HG03520 (cell line): ENCODE results near the gene ITPK1.

Experiments
- ATAC-seq: cut with Tn5 transposase; IDR thresholded peaks from one replicate; pipeline ENCODE4 v1.9.1; 2021; ENCODE audit warnings: mild to moderate bottlenecking, moderate library complexity; ENCODE audit not compliant: unreplicated experiment

The ITPK1 gene

GRCh38 chr14:92974541-92975345 lies 141.0 kb downstream of the ITPK1 start:
- ATAC-seq, result no peak

GRCh38 chr14:92973798-92974372 lies 141.8 kb downstream of the ITPK1 start:
- ATAC-seq, result no peak

GRCh38 chr14:92973261-92973797 lies 142.4 kb downstream of the ITPK1 start:
- ATAC-seq, result no peak

- ATAC-seq, result no peak
Measured at GRCh38 chr14:92971601-92972180, 144.0 kb downstream of the ITPK1 start.

GRCh38 chr14:92970271-92970670 lies 145.5 kb downstream of the ITPK1 start:
- ATAC-seq, result no peak

GRCh38 chr14:92969871-92970270 lies 145.9 kb downstream of the ITPK1 start:
- ATAC-seq, result no peak

- ATAC-seq, result no peak
Measured at GRCh38 chr14:92969430-92969829, 146.3 kb downstream of the ITPK1 start.

GRCh38 chr14:92968291-92969020 lies 147.3 kb downstream of the ITPK1 start:
- ATAC-seq, result no peak

- no peak for ATAC-seq
Measured at GRCh38 chr14:92967346-92967926, 148.3 kb downstream of the ITPK1 start.

GRCh38 chr14:92965281-92965680 lies 150.4 kb downstream of the ITPK1 start:
- no peak for ATAC-seq

GRCh38 chr14:92964124-92965109 lies 151.3 kb downstream of the ITPK1 start:
- no peak for ATAC-seq

GRCh38 chr14:92963301-92964123 lies 152.2 kb downstream of the ITPK1 start:
- ATAC-seq, result no peak

- no peak for ATAC-seq
Measured at GRCh38 chr14:92962831-92963095, 153.0 kb downstream of the ITPK1 start.

GRCh38 chr14:92962031-92962830 lies 153.5 kb downstream of the ITPK1 start:
- no peak for ATAC-seq

- no peak for ATAC-seq
Measured at GRCh38 chr14:92961567-92961855, 154.2 kb downstream of the ITPK1 start.

GRCh38 chr14:92960706-92961566 lies 154.8 kb downstream of the ITPK1 start:
- ATAC-seq, result no peak
